ENCODE results near the gene SYNDIG1. TPM values are rescaled to one million over a fixed set of nuclear protein-coding genes. Genes with fewer than 3 reads are reported as not detected.

The SYNDIG1 gene
- total and polyA plus RNA-seq, 2 donors (not counting 1 experiment from before 2014, with no cell fraction given) = not detected

- no peak overlapping the region for H2AFZ ChIP-seq (ENCODE audit: insufficient read depth, low read depth, low read length, poor library complexity, severe bottlenecking)
- CTCF ChIA-PET = no interaction called here
- POLR2A ChIA-PET = no interaction called here
- H3K4me1 ChIP-seq (ENCODE audit: control insufficient read depth in 2 of 2, insufficient read depth in 2 of 2, low read length in 2 of 2) = no peaks in the 10 kb centered on the region
- no peaks in the 10 kb centered on the region for H3K9me3 ChIP-seq (ENCODE audit: control extremely low read depth in 1 of 3, control insufficient read depth in 2 of 3, insufficient read depth in 1 of 3, low read length in 2 of 3)
- H3K9ac ChIP-seq (ENCODE audit: low read length) = no peak overlapping the region
- Mint-ChIP-seq H3K9me3 (ENCODE audit: insufficient read depth) (no peaks in the 10 kb centered on the region), H3K4me1 (no peaks in the 10 kb centered on the region), H3K4me3 (no peak overlapping the region), H3K27me3 (peaks cover 11% of the 10 kb centered on the region), H3K27ac (no peak overlapping the region)
- no peak overlapping the region for H3K4me2 ChIP-seq (replicated peaks; ENCODE audit: low read depth, low read length, poor library complexity, severe bottlenecking)
- no peak for ATAC-seq (ENCODE audit: low read depth)
- no peaks in the 10 kb centered on the region for H3K36me3 ChIP-seq (replicated peaks in 1 of 2; ENCODE audit: control extremely low read depth in 1 of 2, control insufficient read depth in 1 of 2, extremely low read depth in 1 of 2, insufficient read depth in 2 of 2, low read length in 1 of 2)
- no peaks in the 10 kb centered on the region for H3K27me3 ChIP-seq (replicated peaks in 1 of 4; ENCODE audit: control extremely low read depth in 1 of 4, control insufficient read depth in 3 of 4, insufficient read depth in 4 of 4, low read length in 3 of 4)
- H3K4me3 ChIP-seq (ENCODE audit: control extremely low read depth in 1 of 5, extremely low read depth in 1 of 5, insufficient read depth in 1 of 5, low read depth in 2 of 5, low read length in 4 of 5) = no peak overlapping the region
- H3K79me2 ChIP-seq (ENCODE audit: control insufficient read depth, insufficient read depth, low read length) = no peaks in the 10 kb centered on the region
- H3K27ac ChIP-seq (ENCODE audit: low read length in 2 of 2) = no peak overlapping the region
- TF ChIP-seq EZH2 (IDR thresholded peaks at IDR 0.05; ENCODE audit: borderline replicate concordance, insufficient read depth, low read depth, low read length, poor library complexity, severe bottlenecking) = no peak
- TF ChIP-seq CTCF (IDR thresholded peaks at IDR 0.05) = no peak
- WGBS (ENCODE audit: insufficient coverage) = 74% methylated on average over 5 of the region's 5 CpGs
- DNase-seq = no peak
- no peaks in the 10 kb centered on the region for H4K20me1 ChIP-seq (ENCODE audit: control insufficient read depth, insufficient read depth, low read length, poor library complexity, severe bottlenecking)
- intact Hi-C loops (cut with micrococcal nuclease) = no loop called here
Measured at GRCh38 chr20:24502661-24503060, 33.2 kb downstream of the SYNDIG1 start.

GRCh38 chr20:24503352-24503931 is 34.0 kb downstream of the SYNDIG1 start:
- POLR2A ChIA-PET = no interaction called here
- H3K9me3 Mint-ChIP-seq (ENCODE audit: insufficient read depth) = no peaks in the 10 kb centered on the region
- Histone ChIP-seq H3K4me1 (ENCODE audit: control insufficient read depth in 2 of 2, insufficient read depth in 2 of 2, low read length in 2 of 2) (no peaks in the 10 kb centered on the region), H3K9ac (ENCODE audit: low read length) (no peak overlapping the region), H3K27ac (ENCODE audit: low read length in 2 of 2) (no peak overlapping the region), H3K4me3 (ENCODE audit: control extremely low read depth in 1 of 5, extremely low read depth in 1 of 5, insufficient read depth in 1 of 5, low read depth in 2 of 5, low read length in 4 of 5) (no peak overlapping the region), H4K20me1 (ENCODE audit: control insufficient read depth, insufficient read depth, low read length, poor library complexity, severe bottlenecking) (no peaks in the 10 kb centered on the region), H3K79me2 (ENCODE audit: control insufficient read depth, insufficient read depth, low read length) (no peaks in the 10 kb centered on the region), H3K27me3 (replicated peaks in 1 of 4; ENCODE audit: control extremely low read depth in 1 of 4, control insufficient read depth in 3 of 4, insufficient read depth in 4 of 4, low read length in 3 of 4) (no peaks in the 10 kb centered on the region), H2AFZ (ENCODE audit: insufficient read depth, low read depth, low read length, poor library complexity, severe bottlenecking) (no peak overlapping the region), H3K9me3 (ENCODE audit: control extremely low read depth in 1 of 3, control insufficient read depth in 2 of 3, insufficient read depth in 1 of 3, low read length in 2 of 3) (no peaks in the 10 kb centered on the region), H3K36me3 (replicated peaks in 1 of 2; ENCODE audit: control extremely low read depth in 1 of 2, control insufficient read depth in 1 of 2, extremely low read depth in 1 of 2, insufficient read depth in 2 of 2, low read length in 1 of 2) (no peaks in the 10 kb centered on the region), H3K4me2 (replicated peaks; ENCODE audit: low read depth, low read length, poor library complexity, severe bottlenecking) (no peak overlapping the region)
- CTCF ChIA-PET = no interaction called here
- H3K27ac Mint-ChIP-seq = no peak overlapping the region
- H3K4me3 Mint-ChIP-seq = no peak overlapping the region
- no peaks in the 10 kb centered on the region for H3K4me1 Mint-ChIP-seq
- H3K27me3 Mint-ChIP-seq = peaks cover 11% of the 10 kb centered on the region
- 94% methylated on average over 9 of the region's 9 CpGs for WGBS (ENCODE audit: insufficient coverage)
- intact Hi-C loops (cut with micrococcal nuclease) = no loop called here
- DNase-seq (no peak), ATAC-seq (ENCODE audit: low read depth) (no peak)
- TF ChIP-seq EZH2 (IDR thresholded peaks at IDR 0.05; ENCODE audit: borderline replicate concordance, insufficient read depth, low read depth, low read length, poor library complexity, severe bottlenecking) (no peak), CTCF (IDR thresholded peaks at IDR 0.05) (no peak)
